HS-27A (cell line): ENCODE results near the gene REG1A.

Experiments used
- DNase-seq: peaks from one replicate; pipeline ENCODE4 v3.0.0-alpha.2; 2012; ENCODE audit warnings: low read depth, missing footprints

REG1A gene

GRCh38 chr2:79120194-79120713 lies at the start of gene REG1A:
Gene REG1A, plus strand, starts transcription at chr2:79120488. Its CDS starts 374 bp downstream, at chr2:79120862.
- no peak for DNase-seq

- no peak for DNase-seq
Measured at GRCh38 chr2:79071078-79071477, 49.2 kb upstream of the REG1A start.

DNA sequence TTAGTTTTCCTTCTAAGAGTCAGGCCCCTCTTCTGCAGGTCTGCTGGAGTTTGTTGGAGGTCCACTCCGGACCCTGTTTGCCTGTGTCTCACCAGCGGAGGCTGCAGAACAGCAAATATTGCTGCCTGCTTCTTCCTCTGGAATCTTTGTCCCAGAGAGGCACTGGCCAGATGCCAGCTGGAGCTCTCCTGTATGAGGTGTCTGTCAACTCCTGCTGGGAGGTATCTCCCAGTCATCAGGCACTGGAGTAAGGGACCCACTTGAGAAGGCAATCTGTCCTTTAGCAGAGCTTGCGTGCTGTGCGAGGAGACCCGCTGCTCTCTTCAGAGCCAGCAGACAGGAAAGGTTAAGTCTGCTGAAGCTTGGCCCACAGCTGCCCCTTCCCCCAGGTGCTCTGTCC lies 37.3 kb upstream of the REG1A start:
- no peak for DNase-seq

DNA sequence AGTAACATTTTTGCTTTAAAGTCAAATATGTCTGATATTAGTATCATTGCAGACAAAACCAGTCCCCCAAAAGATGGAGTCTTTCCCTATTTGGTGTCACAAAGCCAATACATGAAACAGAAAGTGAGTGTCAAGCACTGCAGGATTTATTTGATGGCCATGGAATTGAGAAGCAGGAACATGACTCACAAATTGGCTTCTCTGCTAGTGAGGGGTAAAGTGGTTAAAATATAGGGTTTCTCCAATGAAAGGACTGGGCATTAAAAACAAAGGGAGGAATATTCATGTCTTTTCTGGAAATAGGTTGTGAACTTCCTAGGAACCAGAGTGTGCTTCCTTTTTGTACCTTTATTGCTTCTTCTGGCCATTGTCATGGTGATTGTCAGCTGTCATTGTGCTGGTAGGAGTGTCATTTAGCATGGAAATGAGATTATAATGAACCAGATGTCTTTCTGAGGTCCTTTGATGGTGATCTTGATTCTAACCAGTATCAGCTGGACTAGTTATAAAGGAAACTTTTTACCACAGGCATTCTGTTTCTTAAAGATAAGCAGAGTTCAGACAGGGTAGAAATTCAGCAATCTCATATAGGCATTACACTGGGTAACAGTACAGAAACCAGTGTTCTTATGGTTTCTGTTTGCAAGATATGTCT lies 36.6 kb upstream of the REG1A start:
- DNase-seq, result no peak

DNA sequence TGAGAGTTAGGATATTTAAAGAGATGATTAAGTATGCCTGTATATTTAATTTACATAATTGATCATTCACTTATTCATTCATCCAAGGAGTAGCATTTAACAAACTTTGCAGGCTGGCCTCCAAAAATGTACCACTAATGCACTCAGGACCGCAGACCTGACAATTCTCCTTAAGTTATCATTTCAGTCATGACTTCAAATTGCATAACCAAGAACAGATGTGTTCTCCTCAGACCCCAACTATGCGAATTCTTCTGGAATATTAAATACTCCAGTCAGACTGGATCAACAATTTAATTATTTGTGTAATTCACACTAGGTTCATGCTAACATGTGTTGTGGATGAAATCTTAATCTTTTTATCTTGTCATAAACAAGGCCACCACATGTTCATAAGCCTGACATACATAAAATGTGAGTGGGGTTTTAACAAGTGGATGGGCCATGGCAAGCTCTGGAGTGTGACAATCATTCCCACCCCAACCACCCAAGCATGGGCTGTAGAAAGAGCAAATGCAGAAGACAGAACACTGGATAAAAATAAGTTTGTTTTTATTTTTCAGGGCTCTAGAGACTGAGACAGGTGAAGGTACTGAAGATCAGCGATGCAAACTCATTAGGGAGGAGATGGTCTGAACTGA lies 35.7 kb upstream of the REG1A start:
- DNase-seq, result no peak

DNA sequence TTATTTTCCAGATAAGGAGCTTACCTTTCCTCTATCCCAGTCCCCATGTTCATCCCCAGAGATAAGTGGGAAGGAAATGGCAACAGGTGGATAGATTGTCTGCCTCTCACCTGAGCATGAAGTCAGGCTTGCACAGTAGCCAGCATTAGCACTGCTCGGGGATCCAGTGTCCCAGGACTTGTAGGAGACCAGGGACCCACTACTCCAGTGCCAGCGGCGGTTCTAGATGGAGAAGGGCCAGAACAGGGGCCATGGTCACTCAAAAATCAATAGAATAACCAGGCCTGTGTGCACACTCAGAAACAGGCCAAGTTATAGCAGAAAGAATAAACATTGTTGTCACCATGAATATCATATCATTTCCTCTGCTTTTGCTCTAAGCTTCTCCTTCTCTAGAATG lies 34.9 kb upstream of the REG1A start:
- DNase-seq, result no peak

DNA sequence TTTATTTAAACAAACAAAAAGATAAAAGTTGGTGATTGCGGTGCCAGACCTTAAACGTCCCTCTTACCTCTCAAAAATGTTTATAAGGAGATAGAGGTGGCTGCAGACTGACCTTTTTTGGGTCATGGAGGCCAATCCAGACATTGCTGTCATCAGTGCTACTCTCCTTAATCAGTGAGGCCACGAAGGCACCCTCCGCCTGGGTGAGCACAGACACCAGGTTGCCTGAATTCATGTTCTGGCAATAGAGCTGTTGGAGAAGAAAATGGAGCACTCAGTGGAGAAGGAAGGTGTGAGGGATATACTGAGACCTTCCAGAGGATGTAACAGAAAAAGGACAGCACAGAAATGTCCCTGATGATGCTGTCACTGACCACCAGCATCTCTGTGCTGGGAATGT lies 34.0 kb upstream of the REG1A start:
- no peak for DNase-seq

GRCh38 chr2:79087785-79088364 lies 32.4 kb upstream of the REG1A start, which contains the start of gene REG1B:
Gene REG1B, minus strand, starts transcription at chr2:79087993. Its CDS starts 381 bp downstream, at chr2:79087612.
- no peak for DNase-seq

DNA sequence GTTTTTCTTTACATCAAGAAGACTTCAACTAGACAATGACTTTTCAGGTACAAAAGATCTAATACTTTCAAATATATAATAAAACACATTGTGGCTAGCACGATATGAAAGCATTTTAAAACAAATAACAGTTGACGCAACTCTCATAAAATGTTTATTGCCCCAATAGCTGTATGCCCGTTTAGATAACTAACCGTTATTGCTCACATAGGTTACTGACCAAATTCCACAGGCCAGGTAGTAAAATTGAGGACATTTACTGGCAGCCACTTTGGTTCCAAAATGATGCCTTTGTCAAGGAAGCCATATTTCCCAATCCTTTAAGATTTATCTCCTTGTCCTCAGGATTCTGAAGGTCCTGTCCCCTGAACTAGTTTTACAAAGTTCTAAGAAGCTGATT lies 29.6 kb upstream of the REG1A start:
- DNase-seq, result no peak

DNA sequence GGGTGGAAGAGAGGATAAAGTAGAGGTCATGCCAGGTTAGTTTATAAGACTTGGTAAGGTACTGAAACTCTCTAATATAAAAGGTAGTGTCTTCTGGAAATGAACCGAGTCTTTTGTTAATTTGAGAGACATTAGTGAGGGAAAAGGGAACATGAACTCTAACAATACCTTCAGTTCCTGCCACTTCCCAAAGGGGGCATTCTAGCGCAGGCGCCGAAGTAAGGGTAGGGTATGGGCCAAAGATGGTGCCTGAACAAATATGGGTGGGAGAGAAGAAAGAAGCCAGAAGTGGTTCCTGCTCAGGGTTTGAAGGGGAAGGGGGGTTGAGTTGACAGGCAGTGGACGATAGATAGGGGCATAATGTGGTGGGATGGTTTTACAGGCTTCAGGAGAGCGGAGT lies 22.4 kb upstream of the REG1A start:
- no peak for DNase-seq

- no peak for DNase-seq
Measured at GRCh38 chr2:79099140-79099686, 21.1 kb upstream of the REG1A start.

GRCh38 chr2:79100285-79100684 lies 20.0 kb upstream of the REG1A start:
- no peak for DNase-seq

GRCh38 chr2:79101024-79101423 lies 19.3 kb upstream of the REG1A start:
- no peak for DNase-seq

GRCh38 chr2:79103214-79103613 lies 17.1 kb upstream of the REG1A start:
- DNase-seq, result no peak

- no peak for DNase-seq
Measured at GRCh38 chr2:79105259-79105658, 15.0 kb upstream of the REG1A start.

DNA sequence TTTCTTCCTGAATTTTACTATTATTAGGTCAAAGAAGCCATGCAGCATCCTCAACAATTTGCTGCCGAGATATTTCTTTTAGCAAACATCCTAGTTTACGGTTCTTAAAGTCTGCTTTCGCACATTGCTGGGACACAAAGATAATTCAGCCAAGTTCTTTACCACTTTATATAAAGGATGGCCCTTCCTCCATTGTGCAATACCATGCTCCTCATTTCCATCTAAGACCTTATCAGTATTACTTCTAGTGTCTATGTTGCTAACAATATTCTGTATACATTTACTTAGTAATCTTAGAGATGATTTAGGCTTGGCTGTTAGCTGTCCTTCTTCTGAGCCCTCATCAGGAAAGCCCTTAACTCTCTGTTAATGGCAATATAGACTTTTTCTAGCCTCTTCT lies 8.0 kb upstream of the REG1A start:
- no peak for DNase-seq

DNA sequence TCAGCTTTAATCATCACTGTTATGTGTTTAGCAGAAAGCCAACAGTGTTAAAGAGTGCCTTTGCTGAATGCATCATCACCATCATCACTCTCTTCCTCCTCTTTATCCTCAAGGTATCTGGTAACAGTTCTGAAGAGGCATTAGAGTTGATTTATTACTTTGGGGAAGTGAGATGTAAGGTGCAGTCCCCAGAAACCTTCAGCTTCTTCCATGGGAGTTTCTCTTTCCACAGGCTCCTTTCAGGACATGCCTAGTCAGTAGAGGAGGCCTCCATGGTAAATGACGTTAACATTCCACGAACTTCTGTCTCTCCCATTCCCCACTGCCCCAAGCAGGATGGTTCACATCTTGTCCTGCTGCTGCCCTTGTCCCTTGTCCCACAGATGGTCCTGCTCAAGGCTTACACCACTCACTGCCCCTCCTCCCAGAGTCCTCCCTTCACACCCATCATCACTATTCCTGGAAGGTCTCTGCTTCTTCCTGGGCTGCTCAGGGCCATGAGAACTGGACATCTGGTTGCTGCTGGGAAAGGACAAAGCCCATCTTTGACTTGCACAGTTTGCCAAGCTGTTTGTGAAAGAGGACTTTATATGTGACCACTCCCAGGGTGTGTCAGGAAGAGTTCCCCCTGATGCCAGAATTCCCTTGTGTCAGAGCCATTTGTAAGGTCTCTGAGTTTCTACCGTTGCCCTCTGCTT lies 5.3 kb upstream of the REG1A start:
- no peak for DNase-seq

DNA sequence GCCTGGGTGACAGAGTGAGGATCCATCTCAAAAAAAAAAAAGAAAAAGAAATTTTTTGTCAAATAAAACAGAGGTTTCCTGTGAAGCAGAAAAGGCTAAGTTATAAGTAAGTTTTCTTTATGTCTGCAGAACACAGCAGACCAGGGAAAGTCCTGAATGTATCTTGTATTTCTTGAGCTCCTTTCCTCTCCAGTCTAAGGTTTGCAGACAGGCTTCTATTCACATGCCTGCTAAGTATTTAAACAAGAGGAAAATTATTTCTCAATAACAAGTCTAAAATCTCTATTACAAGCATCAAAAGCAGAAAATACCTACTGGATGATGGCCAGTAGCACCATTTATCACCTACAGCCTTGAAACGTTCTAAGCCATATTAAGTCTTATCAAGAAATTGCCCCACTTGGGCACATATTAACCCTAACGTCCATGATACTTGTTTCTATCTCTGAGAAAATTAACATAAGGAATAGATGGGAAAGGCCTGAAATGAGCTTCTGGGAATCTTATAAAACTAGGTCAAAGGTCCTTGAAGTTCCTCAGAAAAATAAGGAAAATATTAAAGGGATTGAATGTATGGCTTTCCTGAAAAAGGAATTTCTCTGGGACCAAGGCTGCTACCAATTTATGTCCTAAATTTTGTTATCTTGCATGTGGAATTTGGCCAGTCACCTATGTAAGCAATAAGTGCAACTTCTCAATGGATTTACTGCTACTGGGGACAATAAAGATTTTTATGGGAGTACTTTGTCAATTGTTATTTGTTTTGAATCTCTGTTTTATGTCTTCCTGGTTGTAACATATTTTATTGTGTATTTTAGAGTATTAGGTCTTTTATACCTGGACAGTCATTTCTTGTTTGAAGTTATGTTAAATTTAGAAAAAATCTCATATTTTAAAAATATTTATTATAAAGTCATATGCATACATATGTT lies 3.0 kb upstream of the REG1A start:
- no peak for DNase-seq

GRCh38 chr2:79122676-79123075 lies 2.4 kb downstream of the REG1A start:
- no peak for DNase-seq

DNA sequence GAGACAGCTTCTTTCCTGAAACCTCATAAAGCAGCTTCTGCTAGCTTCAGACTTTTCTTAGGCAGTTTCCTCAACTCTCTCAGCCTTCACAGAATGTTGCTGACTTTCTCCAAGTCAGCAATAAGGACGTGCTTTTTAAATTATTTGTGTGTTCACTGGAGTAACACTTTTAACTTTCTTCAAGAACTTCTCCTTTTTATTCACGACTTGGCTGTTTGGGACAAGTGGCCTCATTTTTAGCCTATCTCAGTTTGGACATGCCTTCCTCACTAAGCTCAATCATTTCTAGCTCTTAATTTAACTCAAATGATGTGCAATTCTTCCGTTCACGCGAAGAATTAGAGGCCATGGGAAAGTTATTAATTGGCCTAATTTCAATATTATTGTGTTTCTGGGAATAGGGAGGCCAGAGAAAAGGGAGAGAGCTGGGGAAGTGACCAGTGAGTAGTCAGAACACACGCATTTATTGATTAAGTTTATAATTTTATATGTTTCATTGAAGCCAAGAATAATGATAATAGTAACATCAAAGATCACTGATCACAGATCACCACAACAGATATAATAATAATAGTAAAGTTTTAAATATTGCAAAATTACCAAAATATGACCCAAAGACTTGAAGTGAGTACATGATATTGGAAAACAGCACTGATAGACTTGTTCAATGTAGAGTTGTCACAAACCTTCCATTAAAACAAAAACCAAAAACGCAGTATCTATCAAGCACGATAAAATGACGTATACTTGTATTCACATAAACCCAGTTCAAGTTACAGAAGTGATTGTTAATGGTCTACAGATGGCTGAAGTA lies 4.8 kb downstream of the REG1A start:
- no peak for DNase-seq

DNA sequence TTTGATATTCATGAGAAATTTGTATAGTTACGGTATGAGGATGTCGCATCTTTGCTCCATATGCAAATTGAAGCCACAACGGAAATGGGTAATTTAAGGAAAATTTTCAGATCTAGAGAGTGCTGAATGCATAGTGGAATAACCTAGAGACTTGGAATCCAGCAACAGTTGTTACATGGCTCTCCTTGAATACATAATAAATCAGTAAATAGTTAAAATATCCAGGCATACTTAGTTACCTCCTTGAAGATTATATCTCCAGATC lies 5.4 kb downstream of the REG1A start:
- no peak for DNase-seq
